Measurements from ENCODE around the gene TPM4. TPM values are rescaled to one million over a fixed set of nuclear protein-coding genes. Genes with fewer than 3 reads are reported as not detected.
"Not testable (repeated sequence)": the region's sequence is repeated elsewhere in the genome, so short reads cannot be mapped to it uniquely, and the experiment has no call there.

The TPM4 gene
- total RNA-seq, 1 experiment from 2014 or later, result 219 TPM

DNA sequence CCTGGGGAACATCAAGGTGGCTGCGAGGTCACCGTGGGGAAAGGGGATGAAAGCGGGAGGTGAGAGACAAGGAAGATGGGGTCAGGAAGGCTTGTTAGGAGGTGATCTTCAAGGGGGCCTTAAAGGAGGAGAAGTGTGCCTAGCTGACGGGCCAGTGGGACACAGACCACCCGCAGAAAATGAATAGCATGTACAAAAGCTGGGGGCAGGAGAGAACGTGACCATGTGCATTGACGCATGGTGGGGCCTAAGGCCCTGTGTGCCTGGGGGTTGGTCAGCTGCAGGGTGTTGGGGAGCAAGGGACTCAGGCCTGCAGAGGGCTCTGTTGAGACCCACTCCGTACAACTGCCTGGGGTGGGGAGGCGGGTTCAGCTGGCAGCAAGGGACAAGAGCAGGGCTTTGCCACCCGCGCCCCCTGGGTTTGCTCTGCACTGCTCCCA, 41.3 kb downstream of the TPM4 start:
- peaks cover 28% of the 10 kb centered on the region for H3K36me3 Mint-ChIP-seq (ENCODE audit: insufficient read depth, unreplicated experiment)
- no peak for DNase-seq
- no peaks in the 10 kb centered on the region for H3K4me1 Mint-ChIP-seq (ENCODE audit: low read depth, unreplicated experiment)
- no peak overlapping the region for H3K27ac Mint-ChIP-seq (ENCODE audit: unreplicated experiment)
- no peaks in the 10 kb centered on the region for H3K27me3 Mint-ChIP-seq (ENCODE audit: unreplicated experiment)
- intact Hi-C loops (cut with micrococcal nuclease; ENCODE audit: unreplicated experiment), result loop anchor here (10.0 kb wide), 2 partner anchors 53 to 67 kb away; partner anchors contain the start of gene FAM32A
- TF ChIP-seq, protein P1, sequence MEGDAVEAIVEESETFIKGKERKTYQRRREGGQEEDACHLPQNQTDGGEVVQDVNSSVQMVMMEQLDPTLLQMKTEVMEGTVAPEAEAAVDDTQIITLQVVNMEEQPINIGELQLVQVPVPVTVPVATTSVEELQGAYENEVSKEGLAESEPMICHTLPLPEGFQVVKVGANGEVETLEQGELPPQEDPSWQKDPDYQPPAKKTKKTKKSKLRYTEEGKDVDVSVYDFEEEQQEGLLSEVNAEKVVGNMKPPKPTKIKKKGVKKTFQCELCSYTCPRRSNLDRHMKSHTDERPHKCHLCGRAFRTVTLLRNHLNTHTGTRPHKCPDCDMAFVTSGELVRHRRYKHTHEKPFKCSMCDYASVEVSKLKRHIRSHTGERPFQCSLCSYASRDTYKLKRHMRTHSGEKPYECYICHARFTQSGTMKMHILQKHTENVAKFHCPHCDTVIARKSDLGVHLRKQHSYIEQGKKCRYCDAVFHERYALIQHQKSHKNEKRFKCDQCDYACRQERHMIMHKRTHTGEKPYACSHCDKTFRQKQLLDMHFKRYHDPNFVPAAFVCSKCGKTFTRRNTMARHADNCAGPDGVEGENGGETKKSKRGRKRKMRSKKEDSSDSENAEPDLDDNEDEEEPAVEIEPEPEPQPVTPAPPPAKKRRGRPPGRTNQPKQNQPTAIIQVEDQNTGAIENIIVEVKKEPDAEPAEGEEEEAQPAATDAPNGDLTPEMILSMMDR (IDR thresholded peaks at IDR 0.05; ENCODE audit: unreplicated experiment), result no peak
- BruUV-seq (replicated peaks), result no TSS peak
- no peaks in the 10 kb centered on the region for H3K9me3 Mint-ChIP-seq (ENCODE audit: low read depth, unreplicated experiment)
- CTCF ChIA-PET, result interaction anchor here (0.7 to 1.6 kb wide), 2 partner anchors 26 to 68 kb away, joined by 3 read pairs; partner anchors contain the start of gene FAM32A
- H3K4me3 Mint-ChIP-seq (ENCODE audit: low read depth, unreplicated experiment), result no peak overlapping the region

- H3K4me3 Mint-ChIP-seq (ENCODE audit: low read depth, unreplicated experiment), result no peak overlapping the region
- TF ChIP-seq, protein P1 (IDR thresholded peaks at IDR 0.05; ENCODE audit: unreplicated experiment), result no peak
- BruUV-seq (replicated peaks), result no TSS peak
- peaks cover 29% of the 10 kb centered on the region for H3K36me3 Mint-ChIP-seq (ENCODE audit: insufficient read depth, unreplicated experiment)
- no peaks in the 10 kb centered on the region for H3K27me3 Mint-ChIP-seq (ENCODE audit: unreplicated experiment)
- H3K4me1 Mint-ChIP-seq (ENCODE audit: low read depth, unreplicated experiment), result no peaks in the 10 kb centered on the region
- intact Hi-C loops (cut with micrococcal nuclease; ENCODE audit: unreplicated experiment), result loop anchor here (10.0 kb wide), 2 partner anchors 54 to 66 kb away; partner anchors contain the start of gene FAM32A
- H3K9me3 Mint-ChIP-seq (ENCODE audit: low read depth, unreplicated experiment), result no peaks in the 10 kb centered on the region
- no peak overlapping the region for H3K27ac Mint-ChIP-seq (ENCODE audit: unreplicated experiment)
- CTCF ChIA-PET, result interaction anchor here (0.7 to 1.6 kb wide), 2 partner anchors 25 to 67 kb away, joined by 3 read pairs; partner anchors contain the start of gene FAM32A
- no peak for DNase-seq
These were observed 42.3 kb downstream of the TPM4 start for GRCh38 chr19:16118489-16119033.

DNA sequence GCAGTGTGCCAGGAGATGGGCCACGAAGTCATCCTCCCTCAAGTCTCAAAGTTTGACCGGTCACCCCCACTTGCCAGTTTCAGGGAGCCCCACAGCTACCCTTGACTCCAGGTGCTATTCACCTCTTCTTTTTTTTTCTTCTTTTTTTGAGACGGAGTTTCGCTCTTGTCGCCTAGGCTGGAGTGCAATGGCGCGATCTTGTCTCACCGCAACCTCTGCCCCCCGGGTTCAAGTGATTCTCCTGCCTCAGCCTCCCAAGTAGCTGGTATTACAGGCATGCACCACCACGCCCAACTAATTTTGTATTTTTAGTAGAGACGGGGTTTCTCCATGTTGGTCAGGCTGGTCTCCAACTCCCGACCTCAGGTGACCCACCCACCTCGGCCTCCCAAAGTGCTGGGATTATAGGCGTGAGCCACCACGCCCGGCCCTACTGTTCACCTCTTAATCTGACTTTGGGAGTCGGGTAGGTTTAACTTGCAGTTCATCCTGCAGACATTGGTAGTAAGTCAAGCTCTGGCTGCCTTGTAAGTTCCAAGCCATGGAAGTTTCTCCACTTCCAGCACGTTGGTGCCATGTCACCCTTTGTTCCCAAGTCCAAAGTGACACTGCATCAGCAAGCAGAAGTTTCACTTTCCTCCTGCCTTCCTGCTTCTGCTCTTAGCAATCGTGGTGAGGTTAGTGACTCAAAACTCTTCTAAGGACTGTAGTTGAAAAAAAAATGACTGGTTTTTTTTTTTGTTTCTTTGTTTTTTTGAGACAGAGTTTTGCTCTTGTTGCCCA, 43.0 kb downstream of the TPM4 start:
- DNase-seq; H3K4me1 Mint-ChIP-seq (ENCODE audit: low read depth, unreplicated experiment); H3K4me3 Mint-ChIP-seq (ENCODE audit: low read depth, unreplicated experiment); H3K27ac Mint-ChIP-seq (ENCODE audit: unreplicated experiment); H3K27me3 Mint-ChIP-seq (ENCODE audit: unreplicated experiment); BruUV-seq (replicated peaks); CTCF ChIA-PET; H3K9me3 Mint-ChIP-seq (ENCODE audit: low read depth, unreplicated experiment): not testable (repeated sequence)
- intact Hi-C loops (cut with micrococcal nuclease; ENCODE audit: unreplicated experiment), result loop anchor here (10.0 kb wide), 2 partner anchors 54 to 66 kb away; partner anchors contain the start of gene FAM32A
- peaks cover 29% of the 10 kb centered on the region for H3K36me3 Mint-ChIP-seq (ENCODE audit: insufficient read depth, unreplicated experiment)

DNA sequence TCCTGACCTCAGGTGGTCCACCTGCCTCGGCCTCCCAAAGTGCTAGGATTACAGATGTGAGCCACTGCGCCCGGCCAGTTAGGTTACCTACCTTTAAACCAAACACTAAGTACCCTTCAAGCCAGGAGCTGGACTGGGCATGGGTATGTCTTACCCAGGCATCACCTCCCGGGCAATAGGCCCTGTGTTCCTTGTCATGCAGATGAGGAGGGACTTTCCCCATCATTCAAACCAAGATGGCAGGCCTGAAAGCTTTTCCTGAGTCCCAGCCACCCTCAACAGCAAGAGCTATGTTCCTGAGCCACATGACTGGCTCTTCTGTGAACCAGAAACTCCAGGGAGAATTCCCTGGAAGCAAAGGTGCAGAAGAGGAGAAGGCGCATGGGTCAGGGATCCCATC, 44.8 kb downstream of the TPM4 start:
- Mint-ChIP-seq H3K4me1 (ENCODE audit: low read depth, unreplicated experiment) (no peaks in the 10 kb centered on the region), H3K27me3 (ENCODE audit: unreplicated experiment) (no peaks in the 10 kb centered on the region), H3K9me3 (ENCODE audit: low read depth, unreplicated experiment) (no peaks in the 10 kb centered on the region), H3K27ac (ENCODE audit: unreplicated experiment) (no peak overlapping the region), H3K36me3 (ENCODE audit: insufficient read depth, unreplicated experiment) (peaks cover 37% of the 10 kb centered on the region), H3K4me3 (ENCODE audit: low read depth, unreplicated experiment) (no peak overlapping the region)
- CTCF ChIA-PET, result no interaction called here
- no TSS peak for BruUV-seq (replicated peaks)
- TF ChIP-seq, protein P1 (IDR thresholded peaks at IDR 0.05; ENCODE audit: unreplicated experiment), result no peak
- intact Hi-C loops (cut with micrococcal nuclease; ENCODE audit: unreplicated experiment), result no loop called here
- DNase-seq, result no peak

Data from Calu3 (cell line).